PC-9 (cell line): ENCODE results near the gene APOM. TPM values are rescaled to one million over a fixed set of nuclear protein-coding genes. Genes with fewer than 3 reads are reported as not detected.

Experiments used
- BruUV-seq: library from RNA; stranded (reverse); fragments of 400-500 nt; replicated peaks from 2 replicates; lab custom pipeline; 2021; lab: Mats Ljungman, UMichigan
- CTCF ChIA-PET: fragments of 300-600 bp; sonication (Branson Sonifier 250); formaldehyde crosslinking; loops from one replicate; lab custom pipeline; 2022; ENCODE audit warnings: antibody characterized with exemption; lab: Charles Lee
- POLR2A ChIA-PET: fragments of 300-600 bp; sonication (Branson Sonifier 250); formaldehyde crosslinking; loops from one replicate; lab custom pipeline; 2022; ENCODE audit warnings: antibody characterized with exemption; ENCODE audit not compliant: unreplicated experiment; lab: Charles Lee
- DNase-seq, 2 experiments: peaks; one replicate each; pipeline versions ENCODE4 v3.0.0 to v3.0.0-alpha.2; 2015 to 2022; ENCODE audit warnings: mixed read lengths in 1 of 2
- H2AFZ ChIP-seq: fragments of 200-600 bp; sonication (generic); 2 replicates; pipeline ENCODE4 v1.8.1; 2017; ENCODE audit warnings: antibody characterized with exemption
- H3F3A ChIP-seq: fragments of 200-600 bp; sonication (generic); 2 replicates; pipeline ENCODE4 v1.8.1; 2017; ENCODE audit warnings: antibody characterized with exemption, mild to moderate bottlenecking, low read depth; ENCODE audit not compliant: insufficient read depth
- H3K27ac ChIP-seq: fragments of 200-600 bp; sonication (generic); 2 replicates; pipeline ENCODE4 v1.6.1; 2016; ENCODE audit warnings: mixed run types
- H3K27me3 ChIP-seq: fragments of 200-600 bp; sonication (generic); 2 replicates; pipeline ENCODE4 v1.6.1; 2016; ENCODE audit warnings: low read depth, mixed run types; ENCODE audit not compliant: insufficient read depth
- H3K36me3 ChIP-seq: fragments of 200-600 bp; sonication (generic); 2 replicates; pipeline ENCODE4 v1.6.1; 2016; ENCODE audit warnings: low read depth, mixed run types
- H3K4me1 ChIP-seq: fragments of 200-600 bp; sonication (generic); replicated peaks from 2 replicates; pipeline ENCODE4 v1.6.1; 2016; ENCODE audit warnings: mixed run types; ENCODE audit not compliant: insufficient read depth
- H3K4me2 ChIP-seq: fragments of 200-600 bp; sonication (generic); 2 replicates; pipeline ENCODE4 v1.6.1; 2017; ENCODE audit warnings: mixed run types
- H3K4me3 ChIP-seq: fragments of 200-600 bp; sonication (generic); 2 replicates; pipeline ENCODE4 v1.6.1; 2016; ENCODE audit warnings: mixed run types
- H3K79me2 ChIP-seq: fragments of 200-600 bp; sonication (generic); 2 replicates; pipeline ENCODE4 v1.6.1; 2017; ENCODE audit warnings: low read depth, mixed run types
- H3K9me2 ChIP-seq: fragments of 200-600 bp; sonication (generic); 2 replicates; pipeline ENCODE4 v1.8.1; 2017; ENCODE audit warnings: mild to moderate bottlenecking; ENCODE audit not compliant: insufficient read depth
- H3K9me3 ChIP-seq: fragments of 200-600 bp; sonication (generic); 2 replicates; pipeline ENCODE4 v1.8.1; 2016; ENCODE audit warnings: low read depth; ENCODE audit not compliant: insufficient read depth
- H4K20me1 ChIP-seq: fragments of 200-600 bp; sonication (generic); 2 replicates; pipeline ENCODE4 v1.8.1; 2017; ENCODE audit not compliant: insufficient read depth
- EZH2 ChIP-seq: fragments of 200-600 bp; sonication (generic); IDR thresholded peaks from 2 replicates; pipeline ENCODE4 v1.8.0; 2017; ENCODE audit warnings: antibody characterized with exemption, low read depth
- intact Hi-C: fragments of 100-400 bp; cut with micrococcal nuclease; formaldehyde crosslinking; loops from one replicate; pipeline ENCODE4 v1.10.0; 2022; ENCODE audit not compliant: unreplicated experiment
- total RNA-seq: library from RNA; stranded (reverse); gene quantifications from 2 replicates; pipeline ENCODE4 v1.2.3, GENCODE V29; 2021
- TF ChIP-seq, protein P1 (sequence below): fragments of 200-600 bp; sonication (generic); conservative IDR thresholded peaks from 2 replicates; pipeline ENCODE4 v1.6.1; 2017; ENCODE audit warnings: mixed run types, antibody characterized with exemption, mild to moderate bottlenecking, moderate library complexity

APOM gene
- total RNA-seq, 1 experiment from 2014 or later, result 2.9 TPM

DNA sequence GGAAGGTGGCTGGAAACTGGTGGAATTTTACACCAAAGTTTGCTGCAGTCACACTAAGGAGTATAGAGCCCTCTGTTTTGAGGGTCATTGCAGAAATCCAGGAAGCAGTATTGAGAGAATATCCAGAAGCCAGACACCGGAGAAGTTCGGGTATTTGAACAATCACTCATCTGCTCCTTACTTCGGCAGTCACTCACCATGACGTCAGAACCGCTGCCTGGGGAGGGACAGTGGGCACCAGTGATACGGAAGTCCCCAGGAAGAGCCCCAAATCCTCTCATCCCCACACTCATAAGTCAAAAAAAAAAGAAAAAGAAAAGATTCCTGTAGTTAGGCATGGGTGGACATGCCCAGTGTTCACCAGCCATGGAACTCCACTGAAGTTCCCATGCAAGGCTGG, 21.2 kb downstream of the APOM start:
- peaks cover 14% of the 10 kb centered on the region for H3K4me1 ChIP-seq
- H3K9me3 ChIP-seq, result no peaks in the 10 kb centered on the region
- H3K9me2 ChIP-seq, result no peaks in the 10 kb centered on the region
- H2AFZ ChIP-seq, result no peak overlapping the region
- CTCF ChIA-PET, result interaction anchor here (0.6 kb wide), 1 partner anchor 212 kb away, joined by 3 read pairs; no protein-coding TSS in a partner anchor
- H3K27ac ChIP-seq, result no peak overlapping the region
- peaks cover 44% of the 10 kb centered on the region for H3F3A ChIP-seq
- H3K79me2 ChIP-seq, result no peaks in the 10 kb centered on the region
- H3K27me3 ChIP-seq, result no peaks in the 10 kb centered on the region
- POLR2A ChIA-PET, result no interaction called here
- no peak for TF ChIP-seq EZH2
- TF ChIP-seq, protein P1, sequence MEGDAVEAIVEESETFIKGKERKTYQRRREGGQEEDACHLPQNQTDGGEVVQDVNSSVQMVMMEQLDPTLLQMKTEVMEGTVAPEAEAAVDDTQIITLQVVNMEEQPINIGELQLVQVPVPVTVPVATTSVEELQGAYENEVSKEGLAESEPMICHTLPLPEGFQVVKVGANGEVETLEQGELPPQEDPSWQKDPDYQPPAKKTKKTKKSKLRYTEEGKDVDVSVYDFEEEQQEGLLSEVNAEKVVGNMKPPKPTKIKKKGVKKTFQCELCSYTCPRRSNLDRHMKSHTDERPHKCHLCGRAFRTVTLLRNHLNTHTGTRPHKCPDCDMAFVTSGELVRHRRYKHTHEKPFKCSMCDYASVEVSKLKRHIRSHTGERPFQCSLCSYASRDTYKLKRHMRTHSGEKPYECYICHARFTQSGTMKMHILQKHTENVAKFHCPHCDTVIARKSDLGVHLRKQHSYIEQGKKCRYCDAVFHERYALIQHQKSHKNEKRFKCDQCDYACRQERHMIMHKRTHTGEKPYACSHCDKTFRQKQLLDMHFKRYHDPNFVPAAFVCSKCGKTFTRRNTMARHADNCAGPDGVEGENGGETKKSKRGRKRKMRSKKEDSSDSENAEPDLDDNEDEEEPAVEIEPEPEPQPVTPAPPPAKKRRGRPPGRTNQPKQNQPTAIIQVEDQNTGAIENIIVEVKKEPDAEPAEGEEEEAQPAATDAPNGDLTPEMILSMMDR, result no peak
- BruUV-seq, result no TSS peak
- H3K4me2 ChIP-seq, result no peak overlapping the region
- no peak for DNase-seq
- intact Hi-C loops, result no loop called here
- no peaks in the 10 kb centered on the region for H4K20me1 ChIP-seq
- H3K4me3 ChIP-seq, result no peak overlapping the region
- H3K36me3 ChIP-seq, result peaks cover 1% of the 10 kb centered on the region; the same call in 1 of the 2 replicates

DNA sequence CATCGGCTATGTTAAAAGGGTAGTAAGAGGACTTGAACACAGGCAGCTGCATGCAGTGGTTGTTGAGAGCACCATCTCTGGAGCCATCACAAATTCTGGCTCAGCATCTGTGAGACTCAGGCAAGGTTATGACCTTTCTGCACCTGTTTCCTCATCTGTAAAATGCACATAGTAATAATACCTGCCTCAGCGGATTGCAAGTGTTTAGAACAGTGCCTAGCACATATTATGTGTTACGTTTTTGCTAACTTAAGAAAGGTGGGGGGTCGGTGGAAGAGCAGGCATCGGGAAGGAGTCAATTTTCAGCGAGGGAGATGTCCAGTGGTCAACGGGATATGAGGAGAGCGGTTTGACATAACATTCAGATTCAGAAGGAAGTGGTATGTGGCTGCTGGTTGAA, 22.3 kb downstream of the APOM start:
- BruUV-seq, result no TSS peak

DNA sequence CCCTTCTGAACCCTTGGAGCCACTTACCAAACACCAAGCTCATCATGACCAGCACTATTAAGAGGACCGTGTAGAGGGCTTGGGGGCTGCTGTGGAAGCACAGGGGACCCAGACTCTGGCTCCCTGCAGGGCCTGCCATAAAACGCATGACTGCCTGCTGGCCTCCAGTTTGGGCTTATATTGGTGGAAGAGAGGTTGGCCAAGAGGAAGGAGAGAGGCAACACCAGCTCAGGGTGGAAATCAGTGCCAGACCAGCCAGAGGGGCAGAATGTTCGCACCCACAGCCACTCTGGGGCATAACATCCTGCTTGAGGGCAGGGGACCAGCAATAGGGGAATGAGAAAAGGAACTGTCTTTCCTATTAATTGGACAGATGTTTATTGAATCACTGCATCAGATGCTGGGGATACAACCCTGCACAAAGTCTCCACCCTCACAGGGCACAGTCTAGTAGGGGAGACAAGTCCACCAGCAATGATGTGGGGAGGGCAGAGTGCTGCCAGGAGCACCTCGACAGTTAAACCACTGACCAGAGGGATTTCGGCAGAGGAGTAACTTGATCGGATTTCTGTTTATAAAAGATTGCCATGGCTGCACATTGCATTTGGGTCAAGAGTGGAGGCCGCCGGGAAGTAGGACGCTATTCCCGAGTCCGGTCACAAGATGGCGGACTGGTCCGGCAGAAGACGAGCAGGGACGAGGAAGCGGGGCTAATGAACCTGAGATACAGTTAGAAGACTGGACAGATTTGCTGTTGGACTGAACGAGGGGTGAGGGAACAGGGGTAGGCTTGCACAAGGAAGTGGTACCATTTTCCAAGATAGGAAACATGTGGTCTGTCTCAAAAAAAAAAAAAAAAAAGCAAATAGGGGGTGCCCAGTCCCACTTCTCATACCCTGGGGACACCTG, 24.8 kb downstream of the APOM start, which contains the start of gene LY6G5C:
TSS of gene LY6G5C (minus strand) at position 842 of the 909 bp plus-strand sequence. CDS start at position 148, 694 bp downstream.
- ChIA-PET POLR2A (interaction anchor here (0.6 kb wide), 2 partner anchors 10 to 59 kb away, joined by 3 to 17 read pairs; no protein-coding TSS in a partner anchor), CTCF (interaction anchor here (0.7 to 1.6 kb wide), 3 partner anchors 89 to 272 kb away, joined by 7 to 14 read pairs (median 11); no protein-coding TSS in a partner anchor)
- DNase-seq, result peak; percentile 82 to 88
- Histone ChIP-seq H2AFZ (peak within 1 kb of the TSS; percentile 98), H3K27me3 (no peaks in the 10 kb centered on the region), H3K36me3 (no peaks in the 10 kb centered on the region), H3K27ac (peak within 1 kb of the TSS; percentile 31; the same call in 1 of the 2 replicates), H3K9me3 (no peaks in the 10 kb centered on the region), H4K20me1 (no peaks in the 10 kb centered on the region), H3K79me2 (no peaks in the 10 kb centered on the region), H3K4me1 (peaks cover 17% of the 10 kb centered on the region), H3F3A (peaks cover 20% of the 10 kb centered on the region), H3K4me3 (peak within 1 kb of the TSS; percentile 70), H3K9me2 (no peaks in the 10 kb centered on the region), H3K4me2 (peak within 1 kb of the TSS; percentile 99)
- TSS peak; percentile 69 for BruUV-seq
- intact Hi-C loops, result loop anchor here (1.0 to 10.0 kb wide), 6 partner anchors 59 to 272 kb away; partner anchors contain the start of genes EHMT2 and SLC44A4
- no peak for TF ChIP-seq EZH2
- TF ChIP-seq, protein P1, result peak; percentile 54

More for the DNA sequence above, 22.3 kb downstream of the APOM start:
- H3F3A ChIP-seq, result peaks cover 38% of the 10 kb centered on the region
- H4K20me1 ChIP-seq, result no peaks in the 10 kb centered on the region
- peaks cover 17% of the 10 kb centered on the region for H3K4me1 ChIP-seq
- H3K4me2 ChIP-seq, result no peak overlapping the region
- H3K27ac ChIP-seq, result no peak overlapping the region
- CTCF ChIA-PET, result interaction anchor here (0.7 kb wide), 1 partner anchor 1520 kb away, joined by 4 read pairs; no protein-coding TSS in a partner anchor
- H3K9me3 ChIP-seq, result no peaks in the 10 kb centered on the region
- no peaks in the 10 kb centered on the region for H3K9me2 ChIP-seq
- H3K36me3 ChIP-seq, result no peaks in the 10 kb centered on the region
- H3K4me3 ChIP-seq, result no peak overlapping the region
- H2AFZ ChIP-seq, result no peak overlapping the region
- DNase-seq, result no peak
- intact Hi-C loops, result no loop called here
- no peaks in the 10 kb centered on the region for H3K27me3 ChIP-seq
- POLR2A ChIA-PET, result no interaction called here
- TF ChIP-seq EZH2, result no peak
- TF ChIP-seq, protein P1, result no peak
- no peaks in the 10 kb centered on the region for H3K79me2 ChIP-seq
